Activated CD4-positive, alpha-beta T cell treated with anti-CD3 and anti-CD28 coated beads, Interleukin-2, amount 50 U/mL, for 24 hours (primary cell): ENCODE data around the gene PTPRN2.
"Not testable (repeated sequence)": the region's sequence is repeated elsewhere in the genome, so short reads cannot be mapped to it uniquely, and the experiment has no call there.

Source experiments
- DNase-seq, 2 donors: peaks; one replicate each; pipeline ENCODE4 v3.0.0-alpha.2; 2020; ENCODE audit warnings: low read depth in 1 of 2, low spot score in 1 of 2

The PTPRN2 gene

DNA sequence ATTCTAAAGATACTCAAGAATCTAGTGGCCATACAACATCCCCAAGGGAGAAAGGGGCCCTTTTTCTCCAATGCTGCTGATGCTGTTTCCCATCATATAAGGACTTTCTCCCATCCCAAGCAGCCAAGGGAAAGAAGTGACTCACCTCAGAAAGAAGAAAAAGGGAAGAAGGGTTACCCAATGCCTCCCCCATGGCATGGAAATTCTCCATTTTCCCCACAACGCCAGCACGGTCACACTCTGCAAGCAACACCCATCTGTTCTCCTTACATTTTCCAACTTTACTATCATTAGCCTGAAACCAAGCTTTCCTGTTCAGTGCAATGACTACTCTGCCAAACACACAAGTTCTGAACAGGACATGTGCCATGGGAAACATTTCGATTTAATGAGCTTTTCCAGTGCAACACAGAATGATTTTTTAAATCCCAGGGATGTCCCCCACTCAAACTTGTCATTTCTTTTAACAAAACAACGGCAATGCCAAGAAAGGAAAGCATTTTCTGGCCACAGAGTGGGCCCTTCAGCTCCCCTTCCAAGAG lies 67.9 kb downstream of the PTPRN2 start:
- DNase-seq, result no peak

DNA sequence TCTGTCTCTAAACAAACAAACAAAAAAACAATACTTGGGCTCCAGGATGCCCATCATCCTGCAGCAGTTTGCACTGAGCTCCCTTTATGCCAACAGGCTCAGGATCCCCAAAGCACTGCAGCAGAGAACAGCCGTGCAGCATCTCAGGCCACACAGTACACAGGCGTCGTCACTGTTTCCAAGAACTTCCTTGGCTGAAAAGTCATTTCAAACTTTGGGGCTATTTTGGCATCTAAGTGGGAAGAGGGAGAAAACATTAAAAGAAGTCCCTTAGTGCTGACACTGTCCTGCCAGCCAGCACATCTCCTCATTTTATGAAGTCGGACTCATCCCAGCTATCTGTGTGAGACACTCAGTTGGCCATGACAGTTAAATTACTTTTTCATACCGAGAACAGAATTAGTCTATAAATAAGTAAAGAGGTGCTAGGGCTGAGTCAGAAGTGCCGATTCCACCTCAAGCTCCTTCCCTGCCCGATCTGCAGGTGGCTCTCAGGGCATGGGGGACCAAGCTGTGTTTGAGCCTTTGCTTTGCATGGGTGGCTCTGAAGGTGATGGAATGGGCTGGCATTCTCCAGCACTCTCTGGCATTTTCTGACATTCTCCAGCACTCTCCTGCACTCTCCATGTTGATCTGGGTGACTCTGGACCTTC lies 68.5 kb downstream of the PTPRN2 start:
- no peak for DNase-seq

DNA sequence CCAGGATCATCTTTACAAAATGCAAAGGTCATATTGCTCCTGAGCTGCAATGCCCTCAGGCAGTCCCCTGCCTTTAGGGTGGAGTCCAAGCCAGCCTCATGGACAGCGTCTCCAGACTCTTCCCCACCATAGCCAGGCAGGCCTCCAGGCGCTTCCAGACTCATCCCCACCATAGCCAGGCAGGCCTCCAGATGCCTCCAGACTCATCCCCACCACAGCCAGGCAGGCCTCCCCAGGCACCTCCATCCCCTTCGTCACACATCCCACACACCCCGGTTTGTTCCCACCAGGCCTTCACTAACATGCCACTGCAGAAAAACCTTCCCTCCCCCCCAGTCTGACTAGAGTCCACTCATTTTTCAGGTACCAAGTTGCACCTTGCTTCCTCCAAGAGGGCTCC lies 70.1 kb downstream of the PTPRN2 start:
- DNase-seq, result no peak

DNA sequence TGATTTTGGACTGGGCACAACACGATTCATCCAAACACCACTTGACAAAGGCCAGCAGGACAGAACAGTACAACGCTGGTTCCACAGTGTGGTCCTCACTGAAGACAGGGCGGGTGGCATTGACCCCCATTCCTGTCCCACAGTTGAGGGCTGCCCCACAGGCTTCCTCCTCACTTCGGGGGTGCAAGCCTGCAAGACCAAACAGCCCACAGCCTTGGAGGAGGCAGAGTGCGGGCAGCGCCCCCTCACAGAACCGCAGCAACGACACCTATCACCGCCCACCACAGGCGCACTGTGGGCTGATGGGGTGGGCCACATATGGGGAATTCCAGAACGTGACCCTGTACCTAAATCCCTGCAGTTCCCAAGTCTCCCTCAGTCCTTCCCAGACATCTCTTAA lies 70.6 kb downstream of the PTPRN2 start:
- no peak for DNase-seq

DNA sequence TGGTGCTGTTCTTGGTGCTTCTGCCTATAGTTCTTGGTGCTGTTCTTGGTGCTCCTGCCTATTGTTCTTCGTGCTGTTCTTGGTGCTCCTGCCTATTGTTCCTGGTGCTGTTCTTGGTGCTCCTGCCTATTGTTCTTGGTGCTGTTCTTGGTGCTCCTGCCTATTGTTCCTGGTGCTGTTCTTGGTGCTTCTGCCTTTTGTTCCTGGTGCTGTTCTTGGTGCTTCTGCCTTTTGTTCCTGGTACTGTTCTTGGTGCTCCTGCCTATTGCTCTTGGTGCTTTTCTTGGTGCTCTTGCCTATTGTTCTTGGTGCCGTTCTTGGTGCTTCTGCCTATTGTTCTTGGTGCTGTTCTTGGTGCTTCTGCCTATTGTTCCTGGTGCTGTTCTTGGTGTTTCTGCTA lies 71.1 kb downstream of the PTPRN2 start:
- no peak for DNase-seq

DNA sequence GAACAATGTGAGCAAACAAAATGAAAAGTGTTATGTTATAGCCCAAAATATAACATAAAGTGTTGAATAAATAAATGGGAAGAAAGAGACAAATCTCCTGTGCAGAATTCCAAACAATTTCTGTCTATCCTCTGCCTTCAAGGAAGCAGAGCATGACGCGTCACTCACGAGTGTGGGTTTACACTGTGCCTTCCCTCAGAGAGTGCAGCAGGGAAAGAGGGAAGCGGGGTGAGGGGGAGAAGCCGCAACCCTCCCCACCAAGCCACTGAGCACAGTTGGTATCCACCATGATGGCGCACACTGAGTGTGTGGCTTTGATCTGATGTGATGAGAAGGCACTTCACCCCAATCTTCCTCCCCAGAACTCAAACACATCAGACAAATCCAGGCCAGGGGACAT lies 74.8 kb downstream of the PTPRN2 start:
- DNase-seq, result no peak

DNA sequence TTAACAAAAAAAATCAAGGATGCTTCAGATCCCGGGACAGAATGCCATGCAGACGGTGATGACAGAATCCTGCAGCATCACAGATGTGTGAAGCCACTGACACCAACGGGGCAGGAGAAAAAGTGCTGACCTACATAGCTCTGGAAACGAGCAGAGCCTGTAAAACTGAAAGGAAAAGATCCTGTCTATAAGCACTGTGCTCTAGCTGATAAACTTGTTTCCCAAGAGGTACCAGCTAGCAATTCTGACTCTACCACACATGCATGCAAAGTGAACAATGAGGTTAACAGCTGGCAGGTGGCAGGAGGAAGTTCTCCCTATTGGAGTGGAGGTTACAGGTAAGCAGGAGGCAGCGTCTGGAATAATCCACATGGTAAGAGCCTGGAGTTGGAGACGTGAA lies 75.6 kb downstream of the PTPRN2 start:
- no peak for DNase-seq

DNA sequence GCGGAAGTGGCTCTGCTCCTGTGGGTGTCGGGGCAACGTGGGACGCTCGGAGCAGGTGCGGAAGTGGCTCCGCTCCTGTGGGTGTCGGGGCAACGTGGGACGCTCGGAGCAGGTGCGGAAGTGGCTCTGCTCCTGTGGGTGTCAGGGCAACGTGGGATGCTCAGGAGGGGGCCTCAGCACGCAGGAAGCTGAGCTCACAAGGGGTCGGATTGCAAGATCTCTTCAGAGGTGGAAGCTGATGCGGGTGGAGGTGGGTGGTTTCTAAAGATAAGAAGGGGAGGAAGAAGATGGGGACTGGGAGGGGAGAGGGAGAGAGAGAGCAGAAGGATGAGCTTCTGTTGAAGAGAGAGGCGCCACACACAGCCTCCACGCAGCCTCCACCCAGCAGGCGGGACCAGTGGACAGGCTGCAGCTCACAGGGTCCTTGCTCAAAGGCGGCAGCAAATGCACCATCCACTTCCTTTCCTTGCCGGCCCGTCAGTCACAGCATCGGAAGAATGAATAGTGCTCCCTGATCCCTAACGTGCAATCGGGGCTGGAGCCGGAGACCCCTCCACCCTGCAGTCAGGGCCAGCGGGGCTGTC lies 78.7 kb downstream of the PTPRN2 start:
- no peak for DNase-seq

DNA sequence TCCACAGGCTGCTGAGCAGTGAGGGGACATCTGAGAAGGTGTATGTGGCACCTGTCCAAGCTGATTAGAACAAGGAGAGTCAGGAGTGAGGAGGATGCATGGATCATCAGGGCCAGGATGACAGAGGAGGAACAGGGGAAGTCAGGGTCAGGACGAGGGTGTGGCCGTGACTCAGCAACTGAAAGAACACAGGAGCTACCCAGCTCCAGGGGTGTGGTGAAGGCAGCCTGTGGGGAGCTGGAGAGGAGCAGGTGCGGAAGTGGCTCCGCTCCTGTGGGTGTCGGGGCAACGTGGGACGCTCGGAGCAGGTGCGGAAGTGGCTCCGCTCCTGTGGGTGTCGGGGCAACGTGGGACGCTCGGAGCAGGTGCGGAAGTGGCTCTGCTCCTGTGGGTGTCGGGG lies 79.3 kb downstream of the PTPRN2 start:
- not testable (repeated sequence) for DNase-seq

DNA sequence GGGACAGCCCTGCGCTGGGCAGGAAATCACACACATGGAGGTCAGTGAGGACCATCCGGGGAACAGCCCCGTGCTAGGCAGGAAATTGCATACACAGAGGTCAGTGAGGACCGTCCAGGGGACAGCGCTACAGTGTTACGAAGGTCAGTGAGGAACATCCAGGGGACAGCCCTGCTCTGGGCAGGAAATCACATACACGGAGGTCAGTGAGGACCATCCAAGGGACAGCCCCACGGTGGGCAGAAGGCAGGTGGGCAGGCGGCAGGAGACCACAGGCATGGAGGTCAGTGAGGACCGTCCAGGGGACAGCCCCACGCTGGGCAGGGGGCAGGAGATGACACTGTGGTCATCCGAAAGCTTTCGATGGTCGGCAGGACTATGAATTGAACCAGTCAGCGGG lies 79.7 kb downstream of the PTPRN2 start:
- DNase-seq, result no peak

DNA sequence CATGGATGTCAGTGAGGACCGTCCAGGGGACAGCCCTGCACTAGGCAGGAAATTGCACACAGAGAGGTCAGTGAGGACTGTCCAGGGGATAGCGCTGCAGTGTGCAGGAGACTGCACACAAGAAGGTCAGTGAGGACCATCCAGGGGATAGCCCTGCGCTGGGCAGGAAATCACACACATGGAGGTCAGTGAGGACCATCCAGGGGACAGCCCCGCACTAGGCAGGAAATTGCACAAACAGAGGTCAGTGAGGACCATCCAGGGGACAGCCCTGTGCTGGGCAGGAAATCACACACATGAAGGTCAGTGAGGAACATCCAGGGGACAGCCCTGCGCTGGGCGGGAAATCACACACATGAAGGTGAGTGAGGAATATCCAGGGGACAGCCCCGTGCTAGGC lies 80.4 kb downstream of the PTPRN2 start:
- DNase-seq, result not testable (repeated sequence)

DNA sequence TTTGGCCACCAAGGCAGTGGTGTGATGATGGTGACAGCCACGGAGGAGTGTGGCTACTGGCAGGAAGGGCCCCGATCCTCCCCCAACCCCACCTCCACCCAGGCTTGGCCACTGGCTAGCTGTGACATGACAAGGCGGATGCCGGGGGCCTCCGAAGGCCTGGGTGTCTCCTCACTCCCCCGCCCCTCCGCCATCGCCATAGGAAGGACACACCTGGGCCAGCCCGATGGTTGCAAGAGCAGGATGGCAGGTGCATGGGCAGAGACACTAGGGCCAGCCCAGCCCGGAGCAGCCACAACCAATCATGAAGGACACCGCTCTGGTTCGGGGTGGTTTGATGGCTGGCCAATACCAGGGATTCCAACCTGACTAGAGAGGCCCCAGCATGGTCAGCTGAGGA lies 81.0 kb downstream of the PTPRN2 start:
- DNase-seq, result no peak

DNA sequence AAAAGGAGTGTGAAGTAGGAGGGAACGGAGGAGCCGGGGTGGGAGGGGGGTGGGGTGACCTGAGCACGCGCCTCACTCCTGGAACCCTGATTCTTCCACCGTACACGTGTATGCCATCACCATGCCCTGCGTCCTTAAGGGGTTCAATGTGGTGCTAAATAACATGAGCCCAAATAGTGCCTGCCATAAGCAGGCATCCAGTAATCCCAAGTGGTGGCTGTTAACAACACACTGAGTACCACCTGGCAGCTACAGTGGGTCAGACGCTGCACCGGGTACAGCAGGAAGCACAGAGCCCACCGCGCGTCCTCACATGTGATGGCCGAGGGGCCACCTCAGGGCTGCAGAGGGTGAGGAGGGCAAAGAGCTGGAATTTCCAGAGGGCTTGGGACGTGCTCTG lies 81.9 kb downstream of the PTPRN2 start:
- no peak for DNase-seq

DNA sequence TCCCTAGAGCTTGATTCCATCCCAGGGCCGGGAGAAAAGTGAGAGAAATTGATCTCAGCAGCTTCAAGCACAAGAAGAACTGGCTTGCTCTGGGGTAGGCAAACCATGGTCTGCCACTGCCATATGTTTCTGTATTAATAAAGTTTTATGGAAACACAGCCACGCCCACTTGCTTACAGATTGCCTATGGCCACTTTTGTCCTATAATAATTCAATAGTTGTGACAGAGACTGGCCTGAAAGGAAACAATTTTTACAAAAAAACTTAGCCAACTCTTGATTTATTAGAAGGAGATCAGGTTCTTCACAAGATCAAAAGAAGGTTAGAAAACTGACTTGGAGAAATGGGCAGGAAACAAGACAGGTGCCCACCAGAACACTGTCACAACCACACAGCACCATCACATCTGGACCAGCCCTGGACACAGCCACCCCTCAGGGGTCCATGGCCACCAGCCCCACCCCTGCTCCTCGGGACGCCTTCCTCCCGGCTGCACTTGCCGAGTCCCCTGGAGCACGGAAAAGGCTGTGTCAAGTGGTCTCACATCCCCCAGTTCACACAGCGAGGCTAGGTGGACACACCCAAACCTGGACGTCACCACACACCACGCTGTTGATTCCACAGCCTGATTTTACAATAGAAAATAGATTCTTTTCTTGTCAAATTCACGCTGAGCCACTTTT lies 85.4 kb downstream of the PTPRN2 start:
- DNase-seq, result no peak

DNA sequence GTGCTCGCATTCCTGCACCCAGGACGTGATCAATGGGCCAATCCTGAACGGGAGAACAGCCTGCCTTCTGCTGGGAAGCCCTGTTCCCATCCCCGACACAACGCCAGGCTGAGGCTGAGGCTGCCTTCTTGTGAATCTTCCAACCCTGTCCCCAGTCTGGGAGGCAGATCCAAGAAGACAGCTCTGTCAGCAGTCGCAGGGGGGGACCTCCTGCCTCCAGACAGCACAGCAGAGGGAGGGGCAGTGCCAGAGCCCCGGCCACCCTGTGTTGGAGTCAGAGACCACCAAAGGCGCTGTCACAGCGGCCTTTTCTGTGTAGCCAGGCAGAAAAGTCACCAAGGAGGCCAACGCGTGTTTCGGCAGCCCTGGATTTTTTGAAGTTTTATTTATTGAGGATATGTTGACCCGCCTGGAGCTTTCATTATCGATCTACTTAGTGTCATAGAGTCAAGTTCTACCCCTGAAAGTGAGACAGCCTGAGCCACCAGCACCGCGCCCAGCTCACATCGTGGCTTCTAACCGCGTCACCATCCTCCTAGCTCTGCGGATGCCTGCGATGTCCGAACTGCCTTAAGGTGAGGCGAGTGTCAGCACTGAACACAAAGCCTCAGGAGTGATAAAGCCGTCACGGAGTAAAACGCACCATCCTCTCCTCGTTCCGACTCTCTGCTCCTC lies 86.1 kb downstream of the PTPRN2 start:
- no peak for DNase-seq

DNA sequence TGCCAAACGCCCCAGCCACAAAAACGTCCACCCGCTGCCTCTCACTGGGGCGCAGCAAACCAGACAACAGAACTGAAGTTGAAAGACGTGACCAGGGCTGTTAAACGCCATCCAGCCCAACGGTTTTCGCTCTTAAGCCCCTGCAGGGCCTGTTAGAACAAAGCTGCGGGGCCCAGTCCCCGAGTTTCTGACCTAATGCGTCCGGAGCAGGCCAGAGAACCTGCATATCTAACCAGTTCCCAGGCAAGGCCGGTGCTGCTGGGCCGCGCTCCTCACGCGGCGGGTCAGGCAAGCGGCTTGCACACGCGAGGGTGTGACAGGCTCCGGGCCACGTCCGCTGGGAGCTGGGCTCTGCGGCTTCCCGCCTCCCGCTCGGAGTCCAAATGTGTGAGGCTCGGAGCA lies 87.0 kb downstream of the PTPRN2 start:
- DNase-seq, result no peak

DNA sequence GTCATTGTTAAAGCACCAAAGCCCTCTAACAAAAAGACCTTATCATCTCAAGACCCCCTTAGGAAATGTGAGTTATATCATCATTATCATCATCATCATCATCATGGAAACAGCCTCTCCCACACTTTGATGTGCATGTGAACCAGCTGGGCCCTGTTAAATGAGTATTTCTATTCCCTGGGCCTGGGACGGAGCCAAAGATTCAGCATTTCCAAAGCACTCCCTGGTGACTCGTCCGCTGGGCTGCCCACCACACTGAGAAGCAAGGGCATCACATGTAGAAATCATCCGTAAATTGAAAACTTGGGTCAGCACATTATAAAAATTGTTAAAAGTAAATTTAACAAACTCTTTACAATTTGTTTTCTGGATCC lies 88.6 kb downstream of the PTPRN2 start:
- DNase-seq, result no peak

DNA sequence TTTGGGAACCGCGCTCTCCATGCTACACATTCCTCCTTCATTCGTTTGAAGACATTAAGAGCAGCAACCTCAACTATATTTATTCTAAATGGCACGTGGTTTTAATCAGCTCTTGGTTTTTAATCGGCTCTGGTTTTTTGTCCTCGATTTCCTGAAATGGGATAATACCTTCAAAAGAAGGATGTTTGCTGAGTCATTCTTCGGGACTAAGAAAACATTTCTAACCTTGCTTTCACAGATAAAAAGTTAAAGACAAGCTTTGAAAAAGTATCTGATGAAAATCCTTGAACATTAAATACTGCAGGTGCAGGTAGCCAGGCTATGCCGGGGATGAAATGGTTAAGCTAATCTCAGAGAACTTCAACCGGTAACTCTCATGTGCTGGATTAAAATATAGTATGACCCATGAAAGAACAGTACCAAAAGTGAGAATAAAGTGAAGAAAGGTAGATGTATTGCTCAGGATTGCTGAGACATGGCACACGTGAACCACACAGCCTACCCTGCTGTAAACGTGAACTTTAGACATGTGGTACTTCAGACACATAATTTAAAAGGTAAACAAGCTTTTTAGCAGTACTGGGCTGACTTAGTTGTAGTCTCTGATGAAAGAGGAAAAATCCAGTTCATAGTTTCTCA lies 89.1 kb downstream of the PTPRN2 start:
- DNase-seq, result no peak

DNA sequence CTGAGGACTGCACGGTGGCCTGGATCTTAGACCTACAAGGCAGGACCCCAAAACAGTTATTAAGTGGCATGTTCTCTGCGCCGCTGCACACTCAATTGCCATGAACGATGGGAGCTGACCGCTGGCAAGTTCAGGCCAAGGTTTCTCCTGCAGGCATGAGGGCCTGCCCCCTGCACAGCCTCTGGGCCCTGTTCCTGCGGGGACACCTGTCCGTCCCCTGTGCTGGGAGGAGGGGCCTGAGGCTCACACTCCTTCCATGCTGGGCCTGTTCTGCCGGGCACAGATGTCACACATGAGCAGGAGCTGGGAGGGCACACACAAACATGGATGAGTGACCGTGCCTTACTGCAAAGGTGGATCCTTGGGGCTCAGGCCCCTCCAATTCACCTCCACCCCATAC lies 90.0 kb downstream of the PTPRN2 start:
- no peak for DNase-seq

DNA sequence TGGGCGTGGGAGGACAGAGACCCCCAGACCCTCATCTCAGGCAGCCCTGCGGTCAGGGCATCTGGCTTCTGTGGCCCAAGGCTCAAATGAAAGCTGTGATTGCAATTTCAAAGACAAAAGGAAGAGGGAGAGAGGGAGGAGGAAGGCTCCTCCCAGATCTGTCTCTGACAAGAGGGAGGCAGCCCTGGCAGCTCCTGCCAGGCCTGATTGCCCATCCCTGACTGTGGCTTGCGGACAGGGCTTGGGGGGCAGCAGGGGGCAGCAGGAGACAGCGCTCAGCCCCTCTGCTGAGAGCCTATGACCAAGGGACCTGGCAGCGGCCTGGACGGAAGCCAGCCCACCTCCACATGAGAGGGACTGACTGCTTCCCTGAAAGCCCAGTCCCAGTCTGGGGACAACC lies 91.8 kb downstream of the PTPRN2 start:
- no peak for DNase-seq

DNA sequence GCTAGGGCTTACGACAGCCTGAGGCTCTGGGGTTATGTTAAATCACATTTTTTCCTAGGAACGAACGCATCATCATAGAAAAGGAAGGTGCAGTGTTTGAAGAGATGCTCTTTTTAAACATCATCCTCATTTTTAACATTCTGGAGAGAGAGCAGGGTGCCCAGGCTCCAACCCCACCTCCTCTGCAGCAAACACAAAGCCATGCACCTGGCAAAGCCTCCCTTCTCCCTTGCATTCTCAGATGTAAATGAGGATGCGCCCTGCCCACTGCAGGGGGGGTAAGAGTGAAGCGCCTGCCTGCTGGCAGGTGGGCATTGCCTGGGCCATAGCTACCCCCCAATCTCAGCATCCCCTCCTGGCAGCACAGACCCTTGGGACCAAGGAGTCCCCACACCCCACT lies 92.4 kb downstream of the PTPRN2 start:
- no peak for DNase-seq

DNA sequence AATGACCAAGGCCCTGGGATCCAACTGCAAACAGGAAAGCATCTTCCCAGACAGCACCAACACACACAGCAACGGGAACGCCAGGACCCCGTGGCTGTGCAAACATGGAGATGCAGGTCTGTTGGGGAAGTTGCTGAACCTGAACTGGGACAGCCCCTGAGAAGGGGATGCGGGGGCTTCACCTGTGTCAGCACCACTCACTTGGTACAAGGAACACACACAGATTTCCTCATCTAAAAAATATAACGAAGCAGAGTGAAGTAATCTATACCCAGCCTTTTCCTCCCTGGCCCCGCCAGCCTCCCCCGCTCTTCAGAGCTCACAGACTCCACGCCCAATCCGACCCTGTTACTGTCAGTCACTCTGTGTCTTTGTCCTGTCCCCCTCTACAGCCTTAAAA lies 93.0 kb downstream of the PTPRN2 start:
- DNase-seq, result no peak
